ACC112 (cell line): ENCODE data around the gene GMEB2.
A peak's percentile ranks its signal among the peaks of the same experiment; 100 is the strongest.

Experiments
- H2AFZ ChIP-seq: fragments of 200-600 bp; sonication (generic); one replicate; pipeline ENCODE4 v1.6.0; 2017; ENCODE audit warnings: antibody characterized with exemption, low read length; ENCODE audit not compliant: unreplicated experiment
- H3K27ac ChIP-seq: fragments of 200-600 bp; sonication (generic); 2 replicates; pipeline ENCODE4 v1.5.1; 2014; ENCODE audit warnings: low read depth, mild to moderate bottlenecking, antibody characterized with exemption, low read length, moderate library complexity
- H3K27me3 ChIP-seq: fragments of 200-600 bp; sonication (generic); 2 replicates; pipeline ENCODE4 v1.6.1; 2014; ENCODE audit warnings: mild to moderate bottlenecking, antibody characterized with exemption, low read length, moderate library complexity, mixed read lengths; ENCODE audit not compliant: insufficient read depth
- H3K36me3 ChIP-seq: fragments of 200-600 bp; sonication (generic); 2 replicates; pipeline ENCODE4 v1.6.1; 2016; ENCODE audit warnings: mild to moderate bottlenecking, antibody characterized with exemption, low read length, moderate library complexity, mixed read lengths; ENCODE audit not compliant: insufficient read depth
- H3K4me1 ChIP-seq: fragments of 200-600 bp; sonication (generic); one replicate; pipeline ENCODE4 v1.6.1; 2016; ENCODE audit warnings: low read length, mixed read lengths; ENCODE audit not compliant: insufficient read depth, unreplicated experiment, control insufficient read depth
- H3K4me3 ChIP-seq: fragments of 200-600 bp; sonication (generic); 2 replicates; pipeline ENCODE4 v1.5.1; 2014; ENCODE audit warnings: mild to moderate bottlenecking, low read depth, low read length
- H3K79me2 ChIP-seq: fragments of 200-600 bp; sonication (generic); one replicate; pipeline ENCODE4 v1.6.0; 2016; ENCODE audit warnings: low read length; ENCODE audit not compliant: control insufficient read depth, unreplicated experiment, insufficient read depth

The GMEB2 gene

DNA sequence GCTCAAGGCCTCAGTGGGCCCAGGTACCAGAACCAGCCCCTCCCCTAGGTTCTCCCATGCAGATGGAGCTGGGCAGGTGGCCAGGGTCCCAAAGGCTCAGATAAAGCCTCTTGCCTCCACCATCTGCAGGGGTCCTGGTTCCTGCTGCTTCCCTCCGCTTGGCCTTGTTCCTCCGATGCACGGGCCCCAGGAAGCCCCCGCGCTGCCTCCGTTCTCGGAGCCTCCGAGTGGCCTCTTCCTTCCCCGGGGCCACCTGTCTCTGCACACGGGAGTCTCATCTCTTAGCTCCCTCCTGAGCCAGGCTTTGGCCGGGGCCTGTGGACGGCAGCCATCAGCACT, 87.8 kb downstream of the GMEB2 start:
- Histone ChIP-seq H3K27ac (no peak overlapping the region), H3K36me3 (no peaks in the 10 kb centered on the region), H3K4me1 (peaks cover 15% of the 10 kb centered on the region), H3K4me3 (no peak overlapping the region), H3K27me3 (no peaks in the 10 kb centered on the region; the same call in 1 of the 2 replicates), H3K79me2 (no peaks in the 10 kb centered on the region), H2AFZ (no peak overlapping the region)

DNA sequence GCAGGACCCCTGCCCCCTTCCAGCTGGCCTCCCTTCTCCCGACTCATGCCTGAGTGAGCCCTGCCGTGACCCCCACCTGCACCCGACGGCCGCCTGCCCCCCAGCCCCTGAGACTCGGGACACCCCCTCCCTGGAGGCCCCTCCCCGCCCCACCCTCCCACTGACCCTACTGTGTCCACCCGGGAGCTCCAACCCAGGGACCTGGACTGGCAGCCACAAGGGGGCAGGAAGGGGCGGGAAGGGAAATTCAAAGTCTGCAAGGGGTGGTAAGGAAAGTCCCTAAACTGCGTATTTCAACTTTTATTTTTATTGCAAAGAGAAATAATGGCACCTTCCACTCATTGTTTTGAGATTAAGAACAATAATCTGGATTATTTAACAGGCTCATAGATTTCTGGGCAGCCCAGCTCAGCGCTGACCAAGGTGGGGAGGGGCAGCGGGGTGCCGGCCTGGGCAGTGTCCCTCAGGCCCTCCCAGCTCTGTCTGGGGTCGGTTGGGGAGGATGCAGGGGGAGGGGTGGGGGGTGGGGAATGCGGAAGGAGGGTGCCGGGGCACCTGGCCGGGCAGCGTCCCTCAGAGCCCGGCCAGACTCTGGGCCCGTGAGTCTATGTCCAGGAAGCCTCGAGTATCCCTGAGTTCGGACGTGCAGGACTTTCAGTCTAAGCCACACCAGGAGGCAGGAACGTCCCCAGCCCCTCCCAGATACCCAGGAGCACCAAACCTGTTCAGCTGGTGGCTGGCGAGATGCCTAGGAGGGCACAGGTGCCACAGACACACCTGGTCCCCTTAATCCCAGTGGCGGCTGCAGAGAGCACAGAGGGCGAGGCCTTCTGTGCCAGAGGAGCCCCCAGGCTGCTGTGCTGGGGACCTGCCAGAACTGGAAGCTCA, 88.5 kb downstream of the GMEB2 start:
- Histone ChIP-seq H3K4me3 (0 out of 2 replicates have a peak overlapping the region, but pooled peaks have one; percentile 55), H3K79me2 (no peaks in the 10 kb centered on the region), H3K36me3 (no peaks in the 10 kb centered on the region), H3K4me1 (peaks cover 15% of the 10 kb centered on the region), H2AFZ (no peak overlapping the region), H3K27me3 (no peaks in the 10 kb centered on the region; the same call in 1 of the 2 replicates), H3K27ac (no peak overlapping the region)
